ENCODE data around the gene RAB11FIP3.

The RAB11FIP3 gene

DNA sequence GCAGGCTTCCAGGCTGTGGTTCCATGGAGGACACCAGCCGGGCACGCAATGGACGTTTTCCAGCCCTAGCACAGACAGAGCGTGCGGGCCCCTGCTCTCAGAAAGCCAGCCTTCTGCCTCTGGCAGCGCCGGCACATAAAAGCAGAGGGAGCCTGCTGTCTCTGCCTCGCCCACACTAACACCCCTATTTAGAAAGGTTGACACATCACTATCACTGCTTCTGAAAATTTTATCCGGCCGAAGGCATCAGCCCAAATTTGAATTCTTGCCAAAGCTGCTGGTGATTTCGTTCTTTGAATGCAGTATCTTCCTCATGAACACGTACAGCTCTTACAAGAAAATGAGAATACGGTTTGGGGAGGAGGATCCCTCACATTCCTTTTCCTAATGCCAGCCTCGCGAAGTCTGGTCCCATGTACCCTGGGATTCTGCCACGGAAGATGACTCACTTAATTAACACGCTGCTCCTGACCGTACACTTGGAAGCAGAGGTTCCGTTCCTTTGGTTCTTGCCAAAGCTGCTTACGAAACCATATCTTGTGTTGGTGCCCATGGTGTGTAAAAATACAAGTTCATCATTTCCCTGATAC, 1.3 kb upstream of the RAB11FIP3 start:
- no peak for DNase-seq

- no peak for DNase-seq
These were observed 797 bp upstream of the RAB11FIP3 start for GRCh38 chr16:424623-425081.

- no peak for DNase-seq
These were observed 278 bp downstream of the RAB11FIP3 start for GRCh38 chr16:425740-426114.

DNA sequence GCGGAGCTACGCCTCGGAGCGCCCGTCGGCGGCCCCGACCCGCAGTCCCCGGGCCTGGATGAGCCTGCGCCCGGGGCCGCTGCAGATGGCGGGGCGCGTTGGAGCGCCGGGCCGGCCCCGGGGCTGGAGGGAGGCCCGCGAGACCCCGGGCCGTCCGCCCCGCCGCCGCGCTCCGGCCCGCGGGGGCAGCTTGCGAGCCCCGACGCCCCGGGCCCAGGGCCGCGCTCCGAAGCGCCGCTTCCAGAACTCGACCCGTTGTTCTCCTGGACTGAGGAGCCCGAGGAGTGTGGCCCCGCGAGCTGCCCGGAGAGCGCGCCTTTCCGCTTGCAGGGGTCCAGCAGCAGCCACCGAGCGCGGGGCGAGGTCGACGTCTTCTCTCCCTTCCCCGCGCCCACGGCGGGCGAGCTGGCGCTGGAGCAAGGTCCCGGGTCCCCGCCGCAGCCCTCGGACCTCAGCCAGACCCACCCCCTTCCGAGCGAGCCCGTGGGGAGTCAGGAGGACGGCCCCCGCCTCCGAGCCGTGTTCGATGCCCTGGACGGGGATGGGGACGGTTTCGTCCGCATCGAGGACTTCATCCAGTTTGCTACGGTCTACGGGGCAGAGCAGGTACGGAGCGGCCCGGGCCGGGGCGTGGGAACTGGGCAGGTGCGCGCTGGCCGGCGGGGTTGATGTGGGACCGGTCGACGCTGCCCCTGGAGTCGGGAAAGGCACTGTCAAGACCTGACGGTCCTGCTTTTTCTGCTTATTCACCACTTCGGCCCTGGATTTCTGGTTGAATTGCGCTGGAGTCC, 861 bp downstream of the RAB11FIP3 start:
- DNase-seq: peak; percentile 9

DNA sequence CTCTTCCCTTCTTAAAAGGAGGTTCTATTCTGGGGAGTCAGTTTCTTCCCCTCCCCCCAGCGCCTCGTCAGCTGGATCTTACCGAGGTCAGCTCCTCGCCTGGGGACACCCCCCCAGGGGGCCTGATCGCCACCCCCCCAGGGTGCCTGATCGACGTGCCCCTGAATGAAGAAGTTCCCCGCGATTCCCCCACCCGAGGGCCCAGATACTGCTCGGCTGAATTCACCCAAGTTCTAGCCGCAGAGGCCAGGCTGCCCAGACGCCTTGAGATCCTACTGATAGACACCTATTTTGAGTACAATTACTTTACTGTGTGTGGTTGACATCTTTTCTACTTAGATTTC, 1.4 kb downstream of the RAB11FIP3 start:
- DNase-seq: no peak

GRCh38 chr16:427250-427649, 1.8 kb downstream of the RAB11FIP3 start:
- DNase-seq: no peak

- no peak for DNase-seq
These were observed 5.5 kb downstream of the RAB11FIP3 start for GRCh38 chr16:430904-431303.

GRCh38 chr16:440627-441026, 15.2 kb downstream of the RAB11FIP3 start:
- no peak for DNase-seq

DNA sequence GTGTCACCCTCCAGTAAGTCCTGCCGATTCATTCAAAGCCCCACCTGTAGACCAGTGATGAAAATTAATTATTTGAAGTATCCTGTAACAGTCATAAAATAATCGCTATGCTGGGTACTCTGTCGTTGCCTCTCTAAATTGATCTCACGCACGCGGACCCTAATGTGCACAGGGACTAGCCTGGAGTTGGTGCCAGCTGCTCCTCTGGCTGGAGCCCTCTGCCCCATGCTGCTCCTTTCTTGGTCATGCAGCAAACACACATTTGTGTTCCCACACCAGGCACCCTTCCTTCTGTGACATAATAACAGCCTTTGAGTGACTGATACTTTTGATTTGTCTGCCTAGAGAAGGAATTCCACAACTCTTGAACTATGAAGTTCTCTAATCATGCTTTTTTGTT, 16.0 kb downstream of the RAB11FIP3 start:
- no peak for DNase-seq

DNA sequence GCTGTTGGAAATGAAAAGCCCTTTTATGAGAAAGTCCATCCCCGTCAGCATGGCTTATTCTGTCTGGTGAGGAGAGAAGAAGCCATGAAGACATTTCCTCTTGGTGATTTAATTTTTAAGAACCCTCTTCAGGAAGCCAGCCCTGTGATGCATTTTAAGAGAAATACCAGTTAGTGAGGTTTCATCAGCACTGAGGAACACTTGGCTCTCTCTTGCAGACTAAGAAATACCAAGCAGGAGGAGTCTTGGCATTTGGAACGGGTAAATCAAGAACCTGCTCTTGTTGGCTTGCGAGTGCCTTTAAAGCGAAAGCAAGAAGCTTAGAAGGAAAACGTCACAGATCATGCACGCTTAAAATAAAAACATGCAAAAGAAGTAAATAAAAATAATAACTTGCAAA, 17.5 kb downstream of the RAB11FIP3 start:
- DNase-seq: no peak

GRCh38 chr16:444027-444426, 18.6 kb downstream of the RAB11FIP3 start:
- DNase-seq: no peak

GRCh38 chr16:445566-445965, 20.1 kb downstream of the RAB11FIP3 start:
- DNase-seq: no peak

GRCh38 chr16:450385-450784, 24.9 kb downstream of the RAB11FIP3 start:
- no peak for DNase-seq

DNA sequence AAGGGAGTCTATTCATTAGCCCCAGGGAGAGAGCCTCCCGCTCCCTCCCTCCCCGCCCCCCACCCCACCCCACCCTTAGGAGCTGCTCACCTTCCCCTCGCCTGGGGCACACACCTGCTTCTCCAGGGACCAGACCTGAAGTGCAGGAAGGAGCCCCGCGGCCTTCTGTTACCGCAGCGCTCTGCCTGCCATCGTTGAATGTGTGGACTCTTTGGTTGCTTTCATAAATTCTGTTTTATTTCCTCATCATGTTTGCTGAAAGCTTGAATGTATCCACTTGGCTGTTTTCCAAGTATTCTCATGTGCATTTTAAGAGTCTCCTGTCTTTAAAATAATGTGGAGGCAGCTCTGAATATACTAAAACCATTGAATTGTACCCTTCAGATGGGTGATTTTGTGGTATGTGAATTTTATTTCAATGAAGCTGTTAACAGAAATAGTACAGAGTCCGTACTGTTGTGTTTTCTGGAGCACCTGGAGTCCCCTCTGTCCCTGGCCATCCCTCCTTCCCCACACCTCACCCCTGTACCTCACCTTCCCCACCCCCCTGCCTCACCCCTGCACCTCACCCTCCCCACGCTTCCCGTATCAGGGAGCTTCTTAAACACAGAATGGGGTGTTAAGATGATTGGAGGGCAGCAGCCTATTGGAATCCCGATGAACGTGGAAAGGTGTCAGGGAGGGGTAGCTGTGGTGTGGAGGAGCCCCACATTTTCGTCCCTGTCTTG, 25.5 kb downstream of the RAB11FIP3 start:
- no peak for DNase-seq

DNA sequence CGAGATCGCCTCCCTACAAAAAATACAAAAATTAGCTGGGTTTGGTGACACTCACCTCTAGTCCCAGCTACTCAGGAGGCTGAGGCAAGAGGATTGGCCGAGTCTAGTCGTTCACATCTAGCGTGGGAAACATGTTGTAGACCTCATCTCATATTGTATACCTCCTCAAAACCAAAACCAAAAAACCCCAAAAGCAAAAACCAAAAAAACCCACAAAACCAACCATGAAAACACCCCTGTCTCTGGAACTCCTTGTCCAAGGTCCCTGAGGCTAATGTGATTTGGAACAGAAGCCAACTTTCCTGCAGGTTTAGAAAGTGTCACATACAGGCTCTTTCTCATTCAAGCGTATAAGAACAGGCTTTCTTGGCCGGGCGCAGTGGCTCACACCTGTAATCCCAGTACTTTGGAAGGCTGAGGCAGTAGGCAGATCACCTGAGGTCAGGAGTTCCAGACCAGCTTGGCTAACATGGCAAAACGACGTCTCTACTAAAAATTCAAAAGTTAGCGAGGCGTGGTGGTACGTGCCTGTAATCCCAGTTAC, 29.0 kb downstream of the RAB11FIP3 start:
- no peak for DNase-seq

DNA sequence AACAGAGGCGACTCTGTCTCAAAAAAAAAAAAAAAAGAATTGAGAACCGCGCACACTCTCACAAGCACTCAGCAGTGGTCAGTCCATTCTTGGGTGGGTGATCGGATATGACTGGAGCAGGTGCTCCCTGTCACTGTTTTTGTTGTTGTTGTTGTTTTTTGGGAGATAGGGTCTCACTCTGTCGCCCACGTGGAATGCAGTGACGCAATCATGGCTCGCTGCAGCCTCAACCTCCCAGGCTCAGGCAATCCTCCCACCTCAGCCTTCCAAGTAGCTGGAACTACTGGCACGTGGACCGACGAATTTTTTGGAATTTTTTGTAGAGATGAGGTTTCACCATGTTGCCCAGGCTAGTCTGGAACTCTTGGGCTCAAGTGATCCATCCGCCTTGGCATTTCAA, 30.0 kb downstream of the RAB11FIP3 start:
- no peak for DNase-seq

DNA sequence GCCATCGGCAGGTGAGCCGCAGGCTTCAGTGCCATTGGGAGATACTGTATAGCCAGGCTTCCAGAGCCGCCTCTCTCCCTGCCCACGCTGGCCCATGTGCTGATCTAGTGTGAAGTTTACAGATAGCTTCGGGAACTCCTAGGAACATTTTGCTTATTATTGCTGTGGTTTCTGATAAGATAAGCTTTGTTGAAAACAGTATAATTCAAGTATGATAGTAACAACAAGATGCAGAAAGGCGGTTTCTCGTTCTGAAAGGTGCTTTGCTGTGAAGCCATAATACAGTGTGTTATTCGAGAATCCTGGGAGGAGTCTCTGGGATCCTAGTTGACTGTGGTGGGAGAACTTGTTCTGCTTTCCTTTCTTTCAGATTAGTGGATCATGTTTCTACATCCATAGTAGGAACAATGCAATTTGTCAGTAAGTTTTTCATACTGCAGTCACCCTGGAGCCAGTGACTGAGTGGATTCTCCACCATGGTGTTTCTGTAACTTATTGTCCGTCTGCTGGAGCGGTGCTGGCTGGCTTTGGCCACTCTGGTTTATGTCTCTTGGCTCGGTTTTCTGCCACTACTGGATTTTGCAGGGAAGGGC, 31.5 kb downstream of the RAB11FIP3 start:
- DNase-seq: no peak

GRCh38 chr16:457732-458400, 32.4 kb downstream of the RAB11FIP3 start:
- DNase-seq: no peak

GRCh38 chr16:459761-460160, 34.3 kb downstream of the RAB11FIP3 start:
- DNase-seq: no peak

GRCh38 chr16:460787-461186, 35.3 kb downstream of the RAB11FIP3 start:
- DNase-seq: no peak

GRCh38 chr16:463071-463470, 37.6 kb downstream of the RAB11FIP3 start:
- no peak for DNase-seq

GRCh38 chr16:466651-467050, 41.2 kb downstream of the RAB11FIP3 start:
- no peak for DNase-seq
